ENCODE measurements around the gene TENM3. TPM values are rescaled to one million over a fixed set of nuclear protein-coding genes. Genes with fewer than 3 reads are reported as not detected.
"Not testable (repeated sequence)": the region's sequence is repeated elsewhere in the genome, so short reads cannot be mapped to it uniquely, and the experiment has no call there.

TENM3 gene
- polyA plus RNA-seq (ENCODE audit: insufficient read length in 12 of 12) = 10 to 100 TPM in 11 of 12 donors, not detected in 1; 15.7 to 33.0 (median 18.3) TPM
- long read RNA-seq, donor 1, partial matches to known transcripts = 0 of 1 reads
- long read RNA-seq, donor 1, other reads (novel, unspliced or antisense) = 0 of 1 reads
- long read RNA-seq, donor 2, partial matches to known transcripts = 5 of 8 reads
- long read RNA-seq, donor 2, other reads (novel, unspliced or antisense) = 0 of 8 reads
- long read RNA-seq, donor 3 = 0 reads
- long read RNA-seq, donor 4 = 0 reads
- long read RNA-seq, donor 5, partial matches to known transcripts = 0 of 1 reads
- long read RNA-seq, donor 5, other reads (novel, unspliced or antisense) = 0 of 1 reads
- long read RNA-seq, donor 6, partial matches to known transcripts = 0 of 1 reads
- long read RNA-seq, donor 6, other reads (novel, unspliced or antisense) = 0 of 1 reads
- long read RNA-seq, donor 7 = 0 reads
- long read RNA-seq, donor 8 = 0 reads
- long read RNA-seq, donor 9, partial matches to known transcripts = 0 of 1 reads
- long read RNA-seq, donor 9, other reads (novel, unspliced or antisense) = 0 of 1 reads
- long read RNA-seq, donor 10, partial matches to known transcripts = 0 of 2 reads
- long read RNA-seq, donor 10, other reads (novel, unspliced or antisense) = 0 of 2 reads
- long read RNA-seq, donor 11 = 0 reads

DNA sequence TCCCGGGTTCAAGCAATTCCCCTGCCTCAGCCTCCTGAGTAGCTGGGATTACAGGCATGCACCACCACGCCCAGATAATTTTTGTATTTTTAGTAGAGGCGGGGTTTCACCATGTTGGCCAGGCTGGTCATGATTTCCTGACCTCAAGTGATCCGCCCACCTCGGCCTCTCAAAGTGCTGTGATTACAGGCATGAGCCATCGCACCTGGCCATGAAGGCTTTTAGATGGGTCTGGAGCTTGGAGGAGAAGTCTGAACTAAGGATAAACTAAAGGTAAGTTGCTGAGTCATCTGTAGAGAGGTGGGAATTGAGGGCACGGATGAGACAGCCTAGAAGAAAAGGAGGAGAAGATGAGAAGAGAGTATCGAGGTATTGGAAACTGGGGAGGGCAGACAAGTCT, at the start of gene TENM3:
Gene TENM3 (plus strand): TSS at position 199 of the 400 bp plus-strand sequence. CDS start 80,619 bp downstream, outside the sequence.
- DNase-seq = not testable (repeated sequence)

- DNase-seq = no peak
Measured at GRCh38 chr4:182194091-182194824, 48.9 kb upstream of the TENM3 start.

GRCh38 chr4:182197611-182198010, 45.6 kb upstream of the TENM3 start:
- DNase-seq = no peak

DNA sequence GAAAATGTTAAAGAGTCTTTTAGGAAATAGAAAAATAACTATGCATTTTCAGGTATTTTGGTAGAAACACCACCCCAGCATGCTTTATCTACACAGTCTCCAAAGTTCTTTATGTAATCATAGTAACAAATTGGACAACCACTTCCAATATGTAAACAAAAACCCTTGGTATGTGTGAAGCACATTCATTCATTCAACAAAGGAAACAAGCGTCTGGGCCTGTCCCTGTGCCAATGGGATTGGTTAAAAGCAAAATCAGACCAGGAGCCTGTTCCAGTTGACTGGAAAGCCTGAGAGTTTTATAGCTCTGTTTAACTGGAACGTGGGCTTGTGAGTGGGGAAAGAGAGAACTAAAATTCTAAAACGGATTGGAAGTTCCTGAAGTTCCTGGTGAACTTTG, 41.3 kb upstream of the TENM3 start:
- DNase-seq = no peak

GRCh38 chr4:182202650-182203049, 40.6 kb upstream of the TENM3 start:
- DNase-seq = no peak

DNA sequence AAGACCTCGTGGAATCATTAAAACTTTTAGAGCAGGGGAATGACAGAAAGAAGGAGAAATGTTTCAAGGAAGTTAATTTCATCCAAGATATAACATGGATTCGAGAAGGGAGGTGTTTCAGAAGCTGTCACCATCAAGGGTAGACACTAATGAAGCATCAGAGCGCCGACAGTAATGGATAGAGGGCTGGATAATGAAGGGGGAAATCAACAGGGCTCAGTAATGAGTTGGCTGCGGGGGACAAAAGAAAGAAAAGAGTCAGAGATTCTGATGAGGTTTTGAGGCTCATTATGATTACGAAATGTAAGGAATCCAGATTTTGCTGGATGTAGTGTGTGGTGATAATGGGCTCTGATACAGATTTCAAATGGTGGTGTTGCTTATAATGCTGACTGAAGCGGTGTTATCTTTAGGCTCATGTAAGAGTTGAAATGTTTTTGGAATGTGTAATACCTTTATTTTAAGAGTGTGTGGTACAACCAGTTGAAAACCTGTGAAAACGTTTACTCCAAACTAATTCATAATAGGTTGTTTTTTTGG, 39.3 kb upstream of the TENM3 start:
- no peak for DNase-seq

DNA sequence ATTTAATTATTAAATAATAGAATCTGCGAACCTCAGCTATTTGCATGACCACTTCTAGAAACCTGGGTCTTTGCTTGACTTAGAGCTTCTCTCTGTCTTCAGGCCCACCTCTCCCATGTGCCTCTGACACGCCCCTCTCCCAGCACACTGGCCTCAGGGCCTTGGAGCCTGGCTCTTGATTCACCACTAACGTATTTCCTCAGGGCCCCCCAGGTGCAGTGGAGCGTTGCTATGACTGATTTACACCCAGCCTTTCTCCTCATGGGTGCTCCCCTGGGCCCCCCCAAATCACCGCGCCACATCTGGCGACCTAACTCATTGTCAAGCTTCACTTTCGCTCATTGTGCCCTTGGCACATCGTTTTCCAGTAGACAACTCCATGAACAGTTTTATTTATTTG, 37.9 kb upstream of the TENM3 start:
- no peak for DNase-seq

DNA sequence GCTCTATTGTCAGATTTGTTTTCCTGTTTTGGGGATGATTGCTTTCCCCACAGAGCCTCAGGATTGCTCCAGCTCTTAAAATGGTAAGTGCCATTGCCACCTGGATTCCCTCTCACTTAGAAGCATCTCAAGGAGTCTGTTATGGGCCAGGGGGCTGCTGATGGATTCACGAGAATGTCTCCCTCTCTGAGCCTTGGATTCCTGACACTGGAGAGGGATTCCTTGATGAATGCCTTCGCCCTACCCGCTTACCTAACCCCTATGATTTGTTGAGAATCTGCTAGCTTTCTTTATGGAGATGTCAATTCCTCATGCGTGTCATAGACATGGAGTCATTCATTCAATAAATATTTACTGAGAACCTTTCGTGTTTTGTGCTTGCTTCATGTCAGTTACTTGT, 36.9 kb upstream of the TENM3 start:
- no peak for DNase-seq

DNA sequence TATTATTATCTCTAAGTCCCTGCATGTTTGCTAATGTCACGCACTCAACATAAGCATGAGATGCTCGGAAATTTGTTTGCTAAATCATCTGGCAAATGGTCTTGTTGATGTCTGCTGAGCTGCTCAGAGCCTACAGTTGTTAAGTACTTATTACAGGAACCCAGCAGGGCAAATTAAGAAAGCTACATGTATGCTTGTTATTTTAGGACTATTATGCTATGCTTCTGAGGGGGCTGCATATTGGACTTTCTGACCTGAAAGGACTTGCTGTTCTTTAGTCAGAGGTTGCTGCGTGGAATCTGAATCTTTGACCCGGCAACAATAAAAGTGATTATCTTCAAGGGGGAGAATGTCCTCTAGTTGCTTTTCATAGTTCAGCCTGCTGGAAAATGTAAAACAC, 36.3 kb upstream of the TENM3 start:
- no peak for DNase-seq

DNA sequence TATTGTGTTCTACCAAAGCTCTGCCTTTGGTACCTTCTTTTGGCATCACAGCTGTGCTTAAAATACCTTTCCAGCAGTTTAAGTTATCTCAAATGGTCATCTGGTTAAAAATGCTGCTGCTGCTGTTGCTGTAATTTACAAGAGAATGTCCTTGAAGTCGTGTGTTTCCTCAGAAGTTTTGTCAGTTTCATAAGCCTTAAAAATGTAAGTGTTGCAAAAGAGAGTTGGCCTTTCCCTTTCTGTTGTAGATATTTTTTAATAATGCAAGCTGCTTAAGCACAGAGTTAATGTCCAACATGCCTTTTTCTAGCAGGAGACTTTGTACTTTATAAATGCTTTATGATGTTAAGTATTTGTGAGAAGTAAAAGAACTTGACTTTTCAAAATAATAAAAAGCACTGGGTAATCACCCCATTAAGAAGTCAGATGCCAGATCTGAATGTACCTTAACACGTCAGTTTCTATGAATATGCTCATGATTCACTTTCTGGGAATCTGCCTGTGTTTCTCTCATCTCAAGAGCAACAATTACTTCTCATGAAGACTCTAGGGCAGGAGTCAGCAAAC, 35.3 kb upstream of the TENM3 start:
- DNase-seq = no peak

DNA sequence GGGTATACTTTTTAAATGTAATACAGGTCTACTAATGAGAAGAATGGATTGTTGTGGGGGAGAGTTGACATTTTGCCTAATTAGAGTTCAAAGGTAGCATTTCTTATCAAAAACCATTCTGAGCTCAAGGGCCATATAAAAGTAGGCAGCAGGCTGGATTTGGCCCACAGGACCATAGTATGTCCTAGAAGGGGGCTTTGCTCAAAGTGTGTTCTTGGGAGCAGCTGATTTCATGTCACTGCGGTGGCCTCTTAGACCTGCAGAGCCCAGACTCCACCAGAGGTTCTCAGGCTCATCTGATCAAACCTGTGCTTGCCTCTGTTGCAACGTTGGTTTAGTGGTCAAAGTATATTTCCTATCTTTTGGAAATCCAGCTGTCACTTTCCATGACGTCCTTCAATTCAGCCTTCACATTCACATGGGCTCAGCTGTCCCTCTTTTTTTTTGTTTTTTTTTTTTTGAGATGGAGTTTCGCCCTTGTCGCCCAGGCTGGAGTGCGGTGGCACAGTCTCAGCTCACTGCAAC, 34.6 kb upstream of the TENM3 start:
- no peak for DNase-seq

- DNase-seq = no peak
Measured at GRCh38 chr4:182212211-182212761, 30.9 kb upstream of the TENM3 start.

- DNase-seq = no peak
Measured at GRCh38 chr4:182213004-182213403, 30.2 kb upstream of the TENM3 start.

- DNase-seq = no peak
Measured at GRCh38 chr4:182215148-182215547, 28.1 kb upstream of the TENM3 start.

- no peak for DNase-seq
Measured at GRCh38 chr4:182216005-182216404, 27.2 kb upstream of the TENM3 start.

- no peak for DNase-seq
Measured at GRCh38 chr4:182219411-182220056, 23.7 kb upstream of the TENM3 start.

- no peak for DNase-seq
Measured at GRCh38 chr4:182221987-182222386, 21.2 kb upstream of the TENM3 start.

GRCh38 chr4:182222766-182223165, 20.4 kb upstream of the TENM3 start:
- no peak for DNase-seq

DNA sequence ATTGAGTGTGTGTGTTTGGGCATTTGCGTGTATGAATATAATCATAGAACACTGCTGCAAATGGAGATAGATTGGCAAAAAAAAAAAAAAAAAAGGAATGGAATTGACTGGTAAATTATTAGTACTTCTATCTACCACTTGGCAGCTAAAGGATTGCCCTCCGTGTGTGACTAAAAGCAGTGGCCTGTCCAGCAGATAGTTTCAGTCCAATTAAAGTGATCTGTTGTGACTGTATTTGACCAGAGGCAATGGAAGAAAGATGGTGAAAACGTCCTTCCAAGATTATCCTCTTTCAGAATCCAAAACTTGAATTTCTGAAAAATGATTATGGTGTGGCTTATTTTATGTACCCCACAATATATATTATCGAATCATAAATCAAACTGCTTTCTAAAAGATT, 19.5 kb upstream of the TENM3 start:
- no peak for DNase-seq

- no peak for DNase-seq
Measured at GRCh38 chr4:182224192-182224850, 18.9 kb upstream of the TENM3 start.
